ENCODE measurements around the gene OTUD4. TPM values are rescaled to one million over a fixed set of nuclear protein-coding genes. Genes with fewer than 3 reads are reported as not detected.

The OTUD4 gene
- total RNA-seq, 1 donor from 2014 or later = 43.1 TPM

DNA sequence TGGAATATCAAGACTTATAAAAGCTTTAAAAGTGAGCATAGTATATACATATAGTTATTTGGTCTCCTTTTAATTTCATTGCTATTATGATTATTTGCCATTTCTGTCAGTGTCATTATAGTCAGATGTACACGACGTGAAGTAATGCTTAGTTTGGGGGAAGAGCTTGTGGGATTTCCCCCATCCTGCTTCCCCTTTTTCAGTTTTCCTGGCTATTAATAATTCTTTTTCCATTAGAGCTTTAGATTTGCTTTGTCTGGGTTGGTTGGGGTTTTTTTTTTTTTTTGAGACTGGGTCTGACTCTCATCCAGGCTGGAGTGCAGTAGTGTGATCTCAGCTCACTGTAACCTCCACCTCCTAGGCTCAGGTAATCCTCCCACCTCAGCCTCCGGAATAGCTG, 76.9 kb downstream of the OTUD4 start:
- no peaks in the 10 kb centered on the region for H3K9me3 Mint-ChIP-seq (ENCODE audit: unreplicated experiment)
- no peak overlapping the region for H3K4me3 Mint-ChIP-seq (ENCODE audit: unreplicated experiment)
- no peak for DNase-seq (ENCODE audit: low spot score)
- no peak overlapping the region for H3K27ac Mint-ChIP-seq (ENCODE audit: unreplicated experiment)
- no peaks in the 10 kb centered on the region for H3K36me3 Mint-ChIP-seq (ENCODE audit: low read depth, unreplicated experiment)
- peaks cover 21% of the 10 kb centered on the region for H3K4me1 Mint-ChIP-seq (ENCODE audit: unreplicated experiment)
- TF ChIP-seq CTCF (IDR thresholded peaks at IDR 0.05; ENCODE audit: unreplicated experiment) = no peak
- H3K27me3 Mint-ChIP-seq (ENCODE audit: unreplicated experiment) = no peaks in the 10 kb centered on the region

GRCh38 chr4:145102619-145103018, 77.8 kb downstream of the OTUD4 start:
- Mint-ChIP-seq H3K36me3 (ENCODE audit: low read depth, unreplicated experiment) (peaks cover 3% of the 10 kb centered on the region), H3K9me3 (ENCODE audit: unreplicated experiment) (no peaks in the 10 kb centered on the region), H3K27ac (ENCODE audit: unreplicated experiment) (no peak overlapping the region), H3K4me1 (ENCODE audit: unreplicated experiment) (peaks cover 24% of the 10 kb centered on the region), H3K27me3 (ENCODE audit: unreplicated experiment) (peaks cover 2% of the 10 kb centered on the region), H3K4me3 (ENCODE audit: unreplicated experiment) (no peak overlapping the region)
- DNase-seq (ENCODE audit: low spot score) = no peak
- TF ChIP-seq CTCF (IDR thresholded peaks at IDR 0.05; ENCODE audit: unreplicated experiment) = no peak

GRCh38 chr4:145101091-145101490, 79.3 kb downstream of the OTUD4 start:
- Mint-ChIP-seq H3K27me3 (ENCODE audit: unreplicated experiment) (peaks cover 6% of the 10 kb centered on the region), H3K4me3 (ENCODE audit: unreplicated experiment) (no peak overlapping the region), H3K27ac (ENCODE audit: unreplicated experiment) (no peak overlapping the region), H3K36me3 (ENCODE audit: low read depth, unreplicated experiment) (peaks cover 3% of the 10 kb centered on the region), H3K9me3 (ENCODE audit: unreplicated experiment) (no peaks in the 10 kb centered on the region), H3K4me1 (ENCODE audit: unreplicated experiment) (peaks cover 23% of the 10 kb centered on the region)
- no peak for TF ChIP-seq CTCF (IDR thresholded peaks at IDR 0.05; ENCODE audit: unreplicated experiment)
- DNase-seq (ENCODE audit: low spot score) = no peak

GRCh38 chr4:145099653-145100052, 80.7 kb downstream of the OTUD4 start:
- no peaks in the 10 kb centered on the region for H3K9me3 Mint-ChIP-seq (ENCODE audit: unreplicated experiment)
- no peak for TF ChIP-seq CTCF (IDR thresholded peaks at IDR 0.05; ENCODE audit: unreplicated experiment)
- H3K4me1 Mint-ChIP-seq (ENCODE audit: unreplicated experiment) = peaks cover 23% of the 10 kb centered on the region
- DNase-seq (ENCODE audit: low spot score) = no peak
- peaks cover 6% of the 10 kb centered on the region for H3K27me3 Mint-ChIP-seq (ENCODE audit: unreplicated experiment)
- peaks cover 12% of the 10 kb centered on the region for H3K36me3 Mint-ChIP-seq (ENCODE audit: low read depth, unreplicated experiment)
- H3K27ac Mint-ChIP-seq (ENCODE audit: unreplicated experiment) = peak overlapping the region; percentile 38
- peak overlapping the region; percentile 99 for H3K4me3 Mint-ChIP-seq (ENCODE audit: unreplicated experiment)

- Mint-ChIP-seq H3K4me1 (ENCODE audit: unreplicated experiment) (peaks cover 23% of the 10 kb centered on the region), H3K4me3 (ENCODE audit: unreplicated experiment) (peak overlapping the region; percentile 99), H3K27ac (ENCODE audit: unreplicated experiment) (peak overlapping the region; percentile 90), H3K36me3 (ENCODE audit: low read depth, unreplicated experiment) (peaks cover 21% of the 10 kb centered on the region), H3K27me3 (ENCODE audit: unreplicated experiment) (peaks cover 6% of the 10 kb centered on the region), H3K9me3 (ENCODE audit: unreplicated experiment) (no peaks in the 10 kb centered on the region)
- no peak for TF ChIP-seq CTCF (IDR thresholded peaks at IDR 0.05; ENCODE audit: unreplicated experiment)
- DNase-seq (ENCODE audit: low spot score) = no peak
Measured at GRCh38 chr4:145098675-145099037, 81.7 kb downstream of the OTUD4 start.
